Measurements from ENCODE around the gene SGPL1.
"Not testable (repeated sequence)": the region's sequence is repeated elsewhere in the genome, so short reads cannot be mapped to it uniquely, and the experiment has no call there.

The SGPL1 gene

GRCh38 chr10:70919906-70920305, 104.2 kb downstream of the SGPL1 start:
- not testable (repeated sequence) for DNase-seq (ENCODE audit: low spot score)

- no peak for DNase-seq (ENCODE audit: low spot score)
Observed at GRCh38 chr10:70920519-70920918, 104.8 kb downstream of the SGPL1 start.

GRCh38 chr10:70921285-70921684, 105.5 kb downstream of the SGPL1 start:
- no peak for DNase-seq (ENCODE audit: low spot score)

GRCh38 chr10:70923696-70924095, 107.9 kb downstream of the SGPL1 start:
- DNase-seq (ENCODE audit: low spot score) = no peak

GRCh38 chr10:70925377-70926225, 109.9 kb downstream of the SGPL1 start:
- peak; percentile 45 for DNase-seq (ENCODE audit: low spot score)

GRCh38 chr10:70926226-70927000, 110.7 kb downstream of the SGPL1 start:
- no peak for DNase-seq (ENCODE audit: low spot score)

- no peak for DNase-seq (ENCODE audit: low spot score)
Observed at GRCh38 chr10:70927189-70927943, 111.6 kb downstream of the SGPL1 start.

- no peak for DNase-seq (ENCODE audit: low spot score)
Observed at GRCh38 chr10:70928140-70928539, 112.4 kb downstream of the SGPL1 start.

- DNase-seq (ENCODE audit: low spot score) = no peak
Observed at GRCh38 chr10:70930263-70931000, 114.7 kb downstream of the SGPL1 start.

Small RNAs within 50 kb of the gene (small RNA-seq; reads per million reads assigned to genes)
- gene RPS26P40 = 0 reads per million in 2 experiments
